ENCODE measurements around the gene MICAL1.
A peak's percentile ranks its signal among the peaks of the same experiment; 100 is the strongest.

MICAL1 gene

GRCh38 chr6:109454496-109455436 is 806 bp downstream of the MICAL1 start:
- DNase-seq (ENCODE audit: low read depth), result peak; percentile 31

GRCh38 chr6:109453594-109454495 is 1.7 kb downstream of the MICAL1 start:
- DNase-seq (ENCODE audit: low read depth), result no peak

GRCh38 chr6:109453156-109453555 is 2.4 kb downstream of the MICAL1 start:
- DNase-seq (ENCODE audit: low read depth), result no peak

- DNase-seq (ENCODE audit: low read depth), result no peak
Observed at GRCh38 chr6:109452181-109452580, 3.4 kb downstream of the MICAL1 start.

GRCh38 chr6:109451376-109451775 is 4.2 kb downstream of the MICAL1 start:
- DNase-seq (ENCODE audit: low read depth), result no peak

- no peak for DNase-seq (ENCODE audit: low read depth)
Observed at GRCh38 chr6:109450801-109451200, 4.8 kb downstream of the MICAL1 start.

GRCh38 chr6:109449795-109450673 is 5.5 kb downstream of the MICAL1 start:
- no peak for DNase-seq (ENCODE audit: low read depth)

GRCh38 chr6:109449064-109449794 is 6.3 kb downstream of the MICAL1 start:
- no peak for DNase-seq (ENCODE audit: low read depth)

GRCh38 chr6:109448615-109449014 is 7.0 kb downstream of the MICAL1 start:
- DNase-seq (ENCODE audit: low read depth), result no peak

- no peak for DNase-seq (ENCODE audit: low read depth)
Observed at GRCh38 chr6:109447878-109448555, 7.6 kb downstream of the MICAL1 start.

GRCh38 chr6:109447087-109447486 is 8.5 kb downstream of the MICAL1 start:
- no peak for DNase-seq (ENCODE audit: low read depth)

- no peak for DNase-seq (ENCODE audit: low read depth)
Observed at GRCh38 chr6:109446541-109446940, 9.0 kb downstream of the MICAL1 start.

- DNase-seq (ENCODE audit: low read depth), result no peak
Observed at GRCh38 chr6:109446072-109446471, 9.5 kb downstream of the MICAL1 start.

- DNase-seq (ENCODE audit: low read depth), result no peak
Observed at GRCh38 chr6:109445382-109445781, 10.2 kb downstream of the MICAL1 start.

GRCh38 chr6:109443425-109443950 is 12.1 kb downstream of the MICAL1 start:
- DNase-seq (ENCODE audit: low read depth), result no peak

- no peak for DNase-seq (ENCODE audit: low read depth)
Observed at GRCh38 chr6:109442393-109442924, 13.1 kb downstream of the MICAL1 start.

GRCh38 chr6:109441069-109441816 is 14.3 kb downstream of the MICAL1 start:
- peak; percentile 73 for DNase-seq (ENCODE audit: low read depth)

GRCh38 chr6:109440331-109441068 is 15.1 kb downstream of the MICAL1 start, which contains the start of the genes PPIL6 and SMPD2:
Gene PPIL6, minus strand, starts transcription at chr6:109440628. Its CDS starts 38 bp downstream, at chr6:109440590.
Gene SMPD2, plus strand, starts transcription at chr6:109440724. Its CDS starts 398 bp downstream, at chr6:109441122.
- peak; percentile 85 for DNase-seq (ENCODE audit: low read depth)

Data from iris pigment epithelial cell (primary cell).